ENCODE data around the gene FAM50B. TPM values are rescaled to one million over a fixed set of nuclear protein-coding genes. Genes with fewer than 3 reads are reported as not detected.

FAM50B gene
- total and polyA plus RNA-seq, 2 of the 4 experiments (the other 2 are of a cell fraction) = 4.1 to 7.4 TPM

DNA sequence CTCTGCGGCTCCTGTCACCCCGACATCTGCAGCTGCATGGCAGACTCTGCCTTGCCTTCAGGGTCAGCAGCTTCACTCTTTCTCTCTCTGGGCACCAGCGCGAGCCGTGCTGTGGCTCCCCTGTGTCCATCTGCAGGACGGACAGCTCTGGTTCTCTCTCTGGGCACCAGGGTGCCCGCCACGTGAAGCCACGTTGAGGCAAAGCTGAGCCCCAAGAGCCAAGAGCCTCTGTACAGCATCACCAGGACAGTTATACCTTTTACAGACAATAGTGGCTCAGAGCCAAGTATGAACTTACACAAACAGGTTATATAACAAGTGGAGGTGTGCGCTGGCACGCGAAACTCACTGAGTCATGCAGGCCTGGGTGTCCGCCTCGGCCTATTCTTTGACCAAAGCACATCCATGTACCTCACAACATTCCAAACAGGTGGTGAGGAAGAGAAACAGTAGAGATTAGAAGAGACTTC is 50.8 kb downstream of the FAM50B start:
- no peak for ATAC-seq (ENCODE audit: low read depth)
- CTCF ChIA-PET = no interaction called here
- no peaks in the 10 kb centered on the region for H4K20me1 ChIP-seq (ENCODE audit: insufficient read depth, low read length)

More for the DNA sequence above, 50.8 kb downstream of the FAM50B start:
- Histone ChIP-seq H3K4ac (ENCODE audit: low read depth, low read length) (no peak overlapping the region), H3K56ac (ENCODE audit: extremely low read depth, insufficient read depth, low read length) (no peak overlapping the region), H2BK120ac (ENCODE audit: low read depth, low read length) (no peak overlapping the region), H2AK9ac (replicated peaks; ENCODE audit: low read depth, low read length, poor library complexity) (no peak overlapping the region), H4K5ac (ENCODE audit: low read depth, low read length) (no peak overlapping the region), H3K23ac (ENCODE audit: low read depth, low read length) (no peak overlapping the region), H3K18ac (ENCODE audit: low read depth, low read length) (no peak overlapping the region), H3K79me1 (ENCODE audit: low read depth in 1 of 2, low read length in 2 of 2) (no peaks in the 10 kb centered on the region), H4K8ac (ENCODE audit: low read depth in 2 of 2, low read length in 2 of 2) (no peak overlapping the region), H3K14ac (replicated peaks; ENCODE audit: low read depth, low read length) (no peak overlapping the region), H3K36me3 (ENCODE audit: control insufficient read depth, insufficient read depth, low read length) (no peaks in the 10 kb centered on the region), H3K4me3 (ENCODE audit: insufficient read depth, low read depth, low read length) (no peak overlapping the region), H4K91ac (ENCODE audit: insufficient read depth, low read depth, low read length) (no peak overlapping the region), H2BK5ac (ENCODE audit: low read depth, low read length, poor library complexity, severe bottlenecking) (no peak overlapping the region), H2BK15ac (ENCODE audit: low read depth, low read length) (no peak overlapping the region), H3K9me3 (ENCODE audit: control insufficient read depth, insufficient read depth, low read length) (no peaks in the 10 kb centered on the region), H2AFZ (replicated peaks; ENCODE audit: low read length, poor library complexity) (no peak overlapping the region), H3K4me2 (ENCODE audit: low read depth, low read length) (no peak overlapping the region), H3K4me1 (ENCODE audit: control insufficient read depth, insufficient read depth, low read length) (no peaks in the 10 kb centered on the region), H3K9me1 (ENCODE audit: insufficient read depth, low read length) (no peaks in the 10 kb centered on the region), H2BK20ac (ENCODE audit: low read depth, low read length) (no peak overlapping the region), H3K27ac (ENCODE audit: insufficient read depth, low read length) (no peak overlapping the region), H3K27me3 (ENCODE audit: control insufficient read depth, insufficient read depth, low read length) (no peaks in the 10 kb centered on the region), H2AK5ac (ENCODE audit: low read depth, low read length) (0 out of 2 replicates have a peak overlapping the region, but pooled peaks have one; percentile 5), H3K9ac (ENCODE audit: low read depth, low read length) (no peak overlapping the region)
- no peak for DNase-seq
- in situ Hi-C loops (cut with MboI; ENCODE audit: low sequenced_read_pairs) = no loop called here
- dilution Hi-C loops (cut with HindIII; ENCODE audit: low sequenced_read_pairs, unreplicated experiment) = no loop called here
- no peak for TF ChIP-seq FOS (IDR thresholded peaks at IDR 0.05; ENCODE audit: low read depth, low read length)
- TF ChIP-seq, protein P1, sequence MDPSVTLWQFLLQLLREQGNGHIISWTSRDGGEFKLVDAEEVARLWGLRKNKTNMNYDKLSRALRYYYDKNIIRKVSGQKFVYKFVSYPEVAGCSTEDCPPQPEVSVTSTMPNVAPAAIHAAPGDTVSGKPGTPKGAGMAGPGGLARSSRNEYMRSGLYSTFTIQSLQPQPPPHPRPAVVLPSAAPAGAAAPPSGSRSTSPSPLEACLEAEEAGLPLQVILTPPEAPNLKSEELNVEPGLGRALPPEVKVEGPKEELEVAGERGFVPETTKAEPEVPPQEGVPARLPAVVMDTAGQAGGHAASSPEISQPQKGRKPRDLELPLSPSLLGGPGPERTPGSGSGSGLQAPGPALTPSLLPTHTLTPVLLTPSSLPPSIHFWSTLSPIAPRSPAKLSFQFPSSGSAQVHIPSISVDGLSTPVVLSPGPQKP (IDR thresholded peaks at IDR 0.05; ENCODE audit: borderline replicate concordance, low read depth, low read length) = no peak
- no peak for TF ChIP-seq MAZ (IDR thresholded peaks at IDR 0.05; ENCODE audit: borderline replicate concordance, low read depth, low read length)
- TF ChIP-seq MXI1 (IDR thresholded peaks at IDR 0.05; ENCODE audit: borderline replicate concordance, low read depth, low read length) = no peak
- TF ChIP-seq NFE2L2 (IDR thresholded peaks at IDR 0.05; ENCODE audit: low read depth, low read length) = no peak
- 70% methylated on average over 2 of the region's 14 CpGs; no CpG with 5 or more reads in 1 of the 2 experiments for WGBS, 2 experiments (ENCODE audit: extremely low coverage in 2 of 2, insufficient read length in 1 of 2)
- intact Hi-C loops (cut with micrococcal nuclease) = no loop called here
- BruUV-seq (replicated peaks) = no TSS peak
- POLR2A ChIA-PET (ENCODE audit: unreplicated experiment) = no interaction called here

Other genes starting within 250 kb of the FAM50B start
- 66.4 and 72.2 TPM in 2 replicates for gene PXDC1, start 97.7 kb upstream of the FAM50B start, total RNA-seq (2012; rRNA removed)
- 56.7 and 63.3 TPM in 2 replicates for gene PXDC1, start 97.7 kb upstream of the FAM50B start, polyA plus RNA-seq (2012; rRNA removed)
- gene FAM217A, start 229.8 kb downstream of the FAM50B start, total RNA-seq (2012; rRNA removed) = not detected in 2 replicates
- not detected in 2 replicates for gene FAM217A, start 229.8 kb downstream of the FAM50B start, polyA plus RNA-seq (2012; rRNA removed)

Data from IMR-90 (cell line).